Astrocyte (in vitro differentiated cells and primary cell): ENCODE results near the gene DGKZ. TPM values are rescaled to one million over a fixed set of nuclear protein-coding genes. Genes with fewer than 3 reads are reported as not detected.

Experiments used
- DNase-seq: peaks from one replicate; pipeline ENCODE4 v3.0.0-alpha.2; 2010; ENCODE audit warnings: low read depth
- FAIRE-seq: peaks from 2 replicates; lab custom pipeline; 2011; peaks lifted over from hg19 to GRCh38; lab: Jason Lieb, UNC
- H2AFZ ChIP-seq: 2 replicates; pipeline ENCODE4 v1.6.0; 2012; ENCODE audit warnings: low read depth, low read length, inconsistent platforms
- H3K27ac ChIP-seq: 2 replicates; pipeline ENCODE4 v1.5.1; 2011; ENCODE audit warnings: low read depth, low read length, inconsistent platforms
- H3K27me3 ChIP-seq: 2 replicates; pipeline ENCODE4 v1.6.0; 2011; ENCODE audit warnings: low read length, inconsistent platforms; ENCODE audit not compliant: insufficient read depth
- H3K36me3 ChIP-seq: 2 replicates; pipeline ENCODE4 v1.5.1; 2011; ENCODE audit warnings: low read length, inconsistent platforms; ENCODE audit not compliant: insufficient read depth
- H3K4me1 ChIP-seq: 2 replicates; pipeline ENCODE4 v1.5.1; 2011; ENCODE audit warnings: low read length, inconsistent platforms; ENCODE audit not compliant: insufficient read depth
- H3K4me2 ChIP-seq: 2 replicates; pipeline ENCODE4 v1.6.0; 2012; ENCODE audit warnings: low read length, inconsistent platforms
- H3K4me3 ChIP-seq: 2 replicates; pipeline ENCODE4 v1.5.1; 2011; ENCODE audit warnings: low read depth, mild to moderate bottlenecking, low read length, inconsistent platforms; ENCODE audit not compliant: insufficient read depth
- H3K79me2 ChIP-seq: 2 replicates; pipeline ENCODE4 v1.6.0; 2012; ENCODE audit warnings: mild to moderate bottlenecking, low read length, inconsistent platforms; ENCODE audit not compliant: insufficient read depth
- H3K9ac ChIP-seq: 2 replicates; pipeline ENCODE4 v1.6.0; 2012; ENCODE audit warnings: mild to moderate bottlenecking, low read length, inconsistent platforms
- H3K9me3 ChIP-seq: 2 replicates; pipeline ENCODE4 v1.5.1; 2012; ENCODE audit warnings: low read depth, mild to moderate bottlenecking, low read length, inconsistent platforms; ENCODE audit not compliant: insufficient read depth
- H4K20me1 ChIP-seq: 2 replicates; pipeline ENCODE4 v1.6.0; 2012; ENCODE audit warnings: low read length, inconsistent platforms; ENCODE audit not compliant: insufficient read depth
- H3K27ac Mint-ChIP-seq: one replicate; pipeline ENCODE4 v1.8.0; 2021; ENCODE audit warnings: mild to moderate bottlenecking, mixed read lengths; ENCODE audit not compliant: unreplicated experiment
- H3K27me3 Mint-ChIP-seq: one replicate; pipeline ENCODE4 v1.8.0; 2021; ENCODE audit warnings: low read depth, mixed read lengths; ENCODE audit not compliant: unreplicated experiment
- H3K36me3 Mint-ChIP-seq: one replicate; pipeline ENCODE4 v1.8.0; 2021; ENCODE audit warnings: low read depth, mixed read lengths; ENCODE audit not compliant: unreplicated experiment
- H3K4me1 Mint-ChIP-seq: one replicate; pipeline ENCODE4 v1.8.0; 2021; ENCODE audit warnings: low read depth, mixed read lengths; ENCODE audit not compliant: unreplicated experiment
- H3K4me3 Mint-ChIP-seq: one replicate; pipeline ENCODE4 v1.8.0; 2021; ENCODE audit warnings: mild to moderate bottlenecking, moderate library complexity, mixed read lengths; ENCODE audit not compliant: unreplicated experiment
- H3K9me3 Mint-ChIP-seq: one replicate; pipeline ENCODE4 v1.8.0; 2021; ENCODE audit warnings: mild to moderate bottlenecking, mixed read lengths; ENCODE audit not compliant: unreplicated experiment
- EZH2 ChIP-seq: IDR thresholded peaks from 2 replicates; pipeline ENCODE4 v1.6.1; 2012; ENCODE audit warnings: mild to moderate bottlenecking, low read length, inconsistent platforms; ENCODE audit not compliant: insufficient read depth
- total RNA-seq: library from RNA; stranded (reverse); gene quantifications from 2 replicates; pipeline ENCODE4 v1.2.1, GENCODE V29; 2021
- TF ChIP-seq, protein P1 (sequence below): IDR thresholded peaks from 2 replicates; pipeline ENCODE4 v1.5.1; 2011; ENCODE audit warnings: low read depth, mild to moderate bottlenecking, inconsistent platforms, low read length, moderate library complexity; ENCODE audit not compliant: insufficient read depth

Gene DGKZ
- total RNA-seq, 1 donor from 2014 or later: 59.3 TPM

DNA sequence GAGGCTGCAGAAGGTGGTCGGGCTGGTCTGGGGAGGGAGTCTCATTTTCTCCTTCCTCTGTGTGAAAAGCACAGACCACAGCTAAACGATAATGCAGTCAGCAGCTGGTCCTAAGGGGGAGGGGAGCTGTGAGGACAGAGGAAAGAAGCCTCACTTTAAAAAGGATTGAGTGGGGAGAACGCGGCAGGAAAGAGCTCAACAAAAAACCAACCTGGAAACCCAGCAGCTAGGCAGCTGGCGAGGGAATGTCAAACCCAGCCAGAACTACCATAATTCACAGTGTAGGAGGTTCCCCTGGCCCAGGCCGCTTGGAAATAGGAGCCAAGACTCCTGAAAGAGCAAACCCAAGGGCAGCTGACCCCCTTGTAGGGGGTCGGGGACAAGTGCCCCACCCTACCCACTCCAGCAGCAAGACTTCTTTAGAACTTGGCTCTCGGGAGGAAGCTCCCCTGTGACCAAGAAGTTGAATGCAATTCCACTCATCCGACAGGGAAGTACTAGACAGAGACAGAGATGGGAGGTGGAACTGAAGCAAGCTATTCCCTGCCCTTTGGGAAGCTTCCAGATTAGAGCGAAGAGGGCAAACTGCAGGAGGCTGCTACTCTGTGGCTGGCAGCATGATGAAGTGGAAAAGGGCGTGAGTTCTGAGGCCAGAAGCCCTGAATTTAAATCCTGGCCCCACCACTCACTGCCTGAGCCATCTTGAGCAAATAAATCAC is 16.5 kb upstream of the DGKZ start:
- H3K36me3 Mint-ChIP-seq: peaks cover 6% of the 10 kb centered on the region
- H3K4me3 Mint-ChIP-seq: peak overlapping the region; percentile 72
- peaks cover 7% of the 10 kb centered on the region for H3K4me1 ChIP-seq
- H3K4me2 ChIP-seq: no peak overlapping the region
- H3K27me3 Mint-ChIP-seq: peaks cover 20% of the 10 kb centered on the region
- FAIRE-seq (no peak), DNase-seq (no peak)
- TF ChIP-seq EZH2: no peak
- TF ChIP-seq, protein P1, sequence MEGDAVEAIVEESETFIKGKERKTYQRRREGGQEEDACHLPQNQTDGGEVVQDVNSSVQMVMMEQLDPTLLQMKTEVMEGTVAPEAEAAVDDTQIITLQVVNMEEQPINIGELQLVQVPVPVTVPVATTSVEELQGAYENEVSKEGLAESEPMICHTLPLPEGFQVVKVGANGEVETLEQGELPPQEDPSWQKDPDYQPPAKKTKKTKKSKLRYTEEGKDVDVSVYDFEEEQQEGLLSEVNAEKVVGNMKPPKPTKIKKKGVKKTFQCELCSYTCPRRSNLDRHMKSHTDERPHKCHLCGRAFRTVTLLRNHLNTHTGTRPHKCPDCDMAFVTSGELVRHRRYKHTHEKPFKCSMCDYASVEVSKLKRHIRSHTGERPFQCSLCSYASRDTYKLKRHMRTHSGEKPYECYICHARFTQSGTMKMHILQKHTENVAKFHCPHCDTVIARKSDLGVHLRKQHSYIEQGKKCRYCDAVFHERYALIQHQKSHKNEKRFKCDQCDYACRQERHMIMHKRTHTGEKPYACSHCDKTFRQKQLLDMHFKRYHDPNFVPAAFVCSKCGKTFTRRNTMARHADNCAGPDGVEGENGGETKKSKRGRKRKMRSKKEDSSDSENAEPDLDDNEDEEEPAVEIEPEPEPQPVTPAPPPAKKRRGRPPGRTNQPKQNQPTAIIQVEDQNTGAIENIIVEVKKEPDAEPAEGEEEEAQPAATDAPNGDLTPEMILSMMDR: no peak
- H3K9me3 Mint-ChIP-seq: peaks cover 2% of the 10 kb centered on the region
- H3K27ac ChIP-seq: no peak overlapping the region
- H4K20me1 ChIP-seq: no peaks in the 10 kb centered on the region
- H3K4me1 Mint-ChIP-seq: peaks cover 24% of the 10 kb centered on the region
- H3K27ac Mint-ChIP-seq: peak overlapping the region; percentile 81
- H3K9me3 ChIP-seq: no peaks in the 10 kb centered on the region
- peaks cover 45% of the 10 kb centered on the region for H3K27me3 ChIP-seq
- H3K4me3 ChIP-seq: no peak overlapping the region
- no peaks in the 10 kb centered on the region for H3K79me2 ChIP-seq
- H3K9ac ChIP-seq: no peak overlapping the region
- H2AFZ ChIP-seq: no peak overlapping the region
- no peaks in the 10 kb centered on the region for H3K36me3 ChIP-seq

DNA sequence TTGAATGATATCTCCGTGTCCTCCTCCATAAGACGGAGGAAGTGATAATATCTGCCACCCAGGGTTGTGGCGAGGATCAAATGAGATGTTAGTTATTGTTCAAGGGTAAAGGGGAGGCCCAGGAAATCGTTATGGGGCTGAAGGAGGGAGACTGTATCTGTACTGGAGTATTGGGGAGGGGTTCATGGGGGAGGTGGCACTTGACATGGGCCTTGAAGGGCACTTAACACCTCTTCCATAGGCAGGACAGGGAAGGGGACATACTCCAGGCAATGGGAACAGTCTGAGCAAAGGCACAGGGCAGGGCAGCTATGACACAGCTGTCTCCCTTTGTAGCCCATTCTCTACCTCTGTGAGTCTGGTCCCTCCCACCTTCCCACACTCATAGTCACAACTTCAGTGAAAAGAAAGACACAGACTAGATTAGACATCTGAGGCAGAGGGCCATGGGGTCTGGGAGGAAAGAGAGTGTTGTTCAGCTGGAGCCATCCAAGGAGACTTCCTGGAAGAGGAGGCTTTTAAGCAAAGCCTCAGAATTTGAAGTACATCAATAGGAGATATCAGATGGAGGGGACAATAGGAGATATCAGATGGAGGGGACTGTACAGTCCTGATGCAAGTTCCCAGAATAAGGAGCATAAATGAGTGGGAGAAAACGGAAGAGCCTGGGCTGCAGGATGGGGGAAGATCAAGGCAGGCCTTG is 15.8 kb upstream of the DGKZ start:
- Histone ChIP-seq H2AFZ (no peak overlapping the region), H3K4me2 (no peak overlapping the region), H3K9me3 (no peaks in the 10 kb centered on the region), H3K79me2 (no peaks in the 10 kb centered on the region), H3K27me3 (peaks cover 45% of the 10 kb centered on the region), H3K4me3 (no peak overlapping the region), H3K9ac (no peak overlapping the region), H3K36me3 (no peaks in the 10 kb centered on the region), H4K20me1 (no peaks in the 10 kb centered on the region), H3K4me1 (peaks cover 7% of the 10 kb centered on the region), H3K27ac (no peak overlapping the region)
- peak overlapping the region; percentile 49 for H3K27ac Mint-ChIP-seq
- H3K4me3 Mint-ChIP-seq: peak overlapping the region; percentile 40
- FAIRE-seq (no peak), DNase-seq (no peak)
- TF ChIP-seq, protein P1: no peak
- TF ChIP-seq EZH2: no peak
- peaks cover 23% of the 10 kb centered on the region for H3K27me3 Mint-ChIP-seq
- H3K9me3 Mint-ChIP-seq: peaks cover 2% of the 10 kb centered on the region
- H3K36me3 Mint-ChIP-seq: peaks cover 5% of the 10 kb centered on the region
- peaks cover 28% of the 10 kb centered on the region for H3K4me1 Mint-ChIP-seq
